ENCODE results near the gene GALNTL6. TPM values are rescaled to one million over a fixed set of nuclear protein-coding genes. Genes with fewer than 3 reads are reported as not detected.

Gene GALNTL6
- total RNA-seq, 2 donors from 2014 or later = 0.92 to 3.8 TPM

- no peak overlapping the region for H3K27ac ChIP-seq
- TF ChIP-seq CTCF (IDR thresholded peaks at IDR 0.05) = no peak
- no peaks in the 10 kb centered on the region for H3K9me3 ChIP-seq
- peaks cover 13% of the 10 kb centered on the region in 2 donors for H3K4me1 ChIP-seq (ENCODE audit: control insufficient read depth in 1 of 2, low read depth in 2 of 2)
- H3K27me3 ChIP-seq (replicated peaks; ENCODE audit: insufficient read depth) = no peaks in the 10 kb centered on the region
- no peak for ATAC-seq (ENCODE audit: insufficient number of reproducible peaks, low FRiP score, low read depth)
- DNase-seq (ENCODE audit: low spot score) = no peak
- H3K36me3 ChIP-seq = no peaks in the 10 kb centered on the region
- H3K4me3 ChIP-seq = no peak overlapping the region
These were observed 1231.1 kb downstream of the GALNTL6 start for GRCh38 chr4:173044340-173044739.

- ATAC-seq (ENCODE audit: insufficient number of reproducible peaks, low FRiP score, low read depth) (no peak), DNase-seq (ENCODE audit: low spot score) (no peak)
- no peak for TF ChIP-seq CTCF (IDR thresholded peaks at IDR 0.05)
These were observed 1232.4 kb downstream of the GALNTL6 start for GRCh38 chr4:173045571-173045970.

GRCh38 chr4:173046144-173046543, 1232.9 kb downstream of the GALNTL6 start:
- TF ChIP-seq CTCF (IDR thresholded peaks at IDR 0.05) = no peak
- no peak overlapping the region for H3K27ac ChIP-seq
- no peak overlapping the region for H3K4me3 ChIP-seq
- ATAC-seq (ENCODE audit: insufficient number of reproducible peaks, low FRiP score, low read depth) = no peak
- no peaks in the 10 kb centered on the region for H3K9me3 ChIP-seq
- DNase-seq (ENCODE audit: low spot score) = no peak
- H3K27me3 ChIP-seq (replicated peaks; ENCODE audit: insufficient read depth) = no peaks in the 10 kb centered on the region
- no peaks in the 10 kb centered on the region for H3K36me3 ChIP-seq
- peaks cover 0 to under 1% of the 10 kb centered on the region in 2 donors for H3K4me1 ChIP-seq (ENCODE audit: control insufficient read depth in 1 of 2, low read depth in 2 of 2)

More at GRCh38 chr4:173045571-173045970, 1232.4 kb downstream of the GALNTL6 start:
- H3K27ac ChIP-seq = no peak overlapping the region
- no peaks in the 10 kb centered on the region for H3K36me3 ChIP-seq
- no peaks in the 10 kb centered on the region for H3K27me3 ChIP-seq (replicated peaks; ENCODE audit: insufficient read depth)
- peaks cover 3 to 6% of the 10 kb centered on the region in 2 donors for H3K4me1 ChIP-seq (ENCODE audit: control insufficient read depth in 1 of 2, low read depth in 2 of 2)
- no peaks in the 10 kb centered on the region for H3K9me3 ChIP-seq
- H3K4me3 ChIP-seq = no peak overlapping the region

GRCh38 chr4:173046818-173047217, 1233.6 kb downstream of the GALNTL6 start:
- DNase-seq (ENCODE audit: low spot score) (no peak), ATAC-seq (ENCODE audit: insufficient number of reproducible peaks, low FRiP score, low read depth) (no peak)
- H3K9me3 ChIP-seq = no peaks in the 10 kb centered on the region
- H3K4me1 ChIP-seq (ENCODE audit: control insufficient read depth in 1 of 2, low read depth in 2 of 2) = peaks cover 0 to 3% of the 10 kb centered on the region in 2 donors
- H3K27ac ChIP-seq = no peak overlapping the region
- no peaks in the 10 kb centered on the region for H3K27me3 ChIP-seq (replicated peaks; ENCODE audit: insufficient read depth)
- H3K36me3 ChIP-seq = no peaks in the 10 kb centered on the region
- no peak overlapping the region for H3K4me3 ChIP-seq
- TF ChIP-seq CTCF (IDR thresholded peaks at IDR 0.05) = no peak

- no peak overlapping the region for H3K27ac ChIP-seq
- H3K4me1 ChIP-seq (ENCODE audit: control insufficient read depth in 1 of 2, low read depth in 2 of 2) = peaks cover 3 to 4% of the 10 kb centered on the region in 2 donors
- DNase-seq (ENCODE audit: low spot score) (no peak), ATAC-seq (ENCODE audit: insufficient number of reproducible peaks, low FRiP score, low read depth) (no peak)
- TF ChIP-seq CTCF (IDR thresholded peaks at IDR 0.05) = no peak
- H3K36me3 ChIP-seq = no peaks in the 10 kb centered on the region
- H3K27me3 ChIP-seq (replicated peaks; ENCODE audit: insufficient read depth) = no peaks in the 10 kb centered on the region
- peak overlapping the region; percentile 64 for H3K4me3 ChIP-seq
- H3K9me3 ChIP-seq = no peaks in the 10 kb centered on the region
These were observed 1238.0 kb downstream of the GALNTL6 start for GRCh38 chr4:173051232-173051631.

Data from thoracic aorta (tissue), 2 donors.